ENCODE measurements around the gene C6orf62.

DNA sequence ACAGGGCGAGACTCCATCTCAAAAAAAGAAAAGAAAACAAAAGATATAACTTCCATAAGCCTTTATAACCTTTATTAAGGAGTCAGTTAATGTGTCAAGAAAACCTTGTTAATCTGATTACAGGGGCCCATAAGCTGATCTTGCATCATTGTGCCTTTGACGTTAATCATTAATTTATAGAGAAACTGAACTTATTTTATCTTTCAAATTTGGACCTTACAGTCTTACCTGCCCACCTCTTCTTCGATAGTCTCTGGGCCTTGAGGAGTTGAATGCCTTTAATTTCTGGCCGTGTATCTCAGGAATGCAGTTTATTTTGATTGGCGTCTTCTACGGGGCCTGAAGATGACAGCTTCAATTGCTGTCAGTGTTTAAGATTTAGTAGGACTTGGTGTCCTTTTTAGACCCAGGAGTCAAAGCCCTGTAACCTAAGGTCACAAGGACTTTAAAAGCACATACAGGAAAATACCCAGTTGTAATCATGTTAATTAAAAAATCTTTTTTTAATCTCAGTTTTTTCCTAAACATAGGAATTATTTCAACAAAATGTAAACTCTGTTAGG is 46.3 kb downstream of the C6orf62 start:
- no peak for TF ChIP-seq EZH2 (IDR thresholded peaks at IDR 0.05)
- TF ChIP-seq POLR2AphosphoS5 (IDR thresholded peaks at IDR 0.05; ENCODE audit: borderline replicate concordance, low read depth, low read length) = no peak
